Thoracic aorta (tissue), 2 donors: ENCODE measurements around the gene TTC9B. TPM values are rescaled to one million over a fixed set of nuclear protein-coding genes. Genes with fewer than 3 reads are reported as not detected.

Source experiments
- ATAC-seq: fragments of 150-250 bp; one replicate; pipeline ENCODE4 v1.8.0; 2017; ENCODE audit warnings: low read depth; ENCODE audit not compliant: insufficient number of reproducible peaks, low FRiP score
- DNase-seq: peaks from one replicate; pipeline ENCODE4 v3.0.0-alpha.2; 2020; ENCODE audit warnings: low spot score
- H3K27ac ChIP-seq, 2 donors: fragments of 200-600 bp; sonication (generic); 1 replicate in 1 of 2; 2 replicates in 1 of 2; pipeline ENCODE4 v1.5.1; 2016; ENCODE audit warnings: mild to moderate bottlenecking in 2 of 2, moderate library complexity in 2 of 2
- H3K27me3 ChIP-seq: fragments of 200-600 bp; sonication (generic); replicated peaks from 2 replicates; pipeline ENCODE4 v1.6.0; 2016; ENCODE audit warnings: mild to moderate bottlenecking; ENCODE audit not compliant: insufficient read depth
- H3K36me3 ChIP-seq: fragments of 200-600 bp; sonication (generic); one replicate; pipeline ENCODE4 v1.5.1; 2016
- H3K4me1 ChIP-seq, 2 donors: fragments of 200-600 bp; sonication (generic); 1 replicate in 1 of 2; 2 replicates in 1 of 2; pipeline versions ENCODE4 v1.5.1 to v1.6.0; 2016; ENCODE audit warnings: low read depth in 2 of 2, mild to moderate bottlenecking in 1 of 2; ENCODE audit not compliant: control insufficient read depth in 1 of 2
- H3K4me3 ChIP-seq: fragments of 200-600 bp; sonication (generic); 2 replicates; pipeline ENCODE4 v1.5.1; 2016; ENCODE audit warnings: mild to moderate bottlenecking
- H3K9me3 ChIP-seq: fragments of 200-600 bp; sonication (generic); 2 replicates; pipeline ENCODE4 v1.5.1; 2016
- CTCF ChIP-seq: fragments of 200-600 bp; sonication (generic); IDR thresholded peaks from one replicate; pipeline ENCODE4 v1.5.1; 2019; ENCODE audit warnings: antibody characterized with exemption
- total RNA-seq, 2 donors: library from RNA; depleted of rRNA; stranded (reverse); fragments of >200 nt; gene quantifications; one replicate each; pipeline versions ENCODE4 v1.1.0 to v1.2.3, GENCODE V29; 2016

TTC9B gene
- total RNA-seq, 2 donors from 2014 or later: not detected

- DNase-seq (no peak), ATAC-seq (no peak)
- Histone ChIP-seq H3K27ac (no peak overlapping the region), H3K27me3 (no peaks in the 10 kb centered on the region), H3K36me3 (peaks cover 14% of the 10 kb centered on the region), H3K4me1 (no peaks in the 10 kb centered on the region), H3K4me3 (no peak overlapping the region), H3K9me3 (no peaks in the 10 kb centered on the region)
- no peak for TF ChIP-seq CTCF
Measured at GRCh38 chr19:40200341-40201099, 17.7 kb downstream of the TTC9B start.

DNA sequence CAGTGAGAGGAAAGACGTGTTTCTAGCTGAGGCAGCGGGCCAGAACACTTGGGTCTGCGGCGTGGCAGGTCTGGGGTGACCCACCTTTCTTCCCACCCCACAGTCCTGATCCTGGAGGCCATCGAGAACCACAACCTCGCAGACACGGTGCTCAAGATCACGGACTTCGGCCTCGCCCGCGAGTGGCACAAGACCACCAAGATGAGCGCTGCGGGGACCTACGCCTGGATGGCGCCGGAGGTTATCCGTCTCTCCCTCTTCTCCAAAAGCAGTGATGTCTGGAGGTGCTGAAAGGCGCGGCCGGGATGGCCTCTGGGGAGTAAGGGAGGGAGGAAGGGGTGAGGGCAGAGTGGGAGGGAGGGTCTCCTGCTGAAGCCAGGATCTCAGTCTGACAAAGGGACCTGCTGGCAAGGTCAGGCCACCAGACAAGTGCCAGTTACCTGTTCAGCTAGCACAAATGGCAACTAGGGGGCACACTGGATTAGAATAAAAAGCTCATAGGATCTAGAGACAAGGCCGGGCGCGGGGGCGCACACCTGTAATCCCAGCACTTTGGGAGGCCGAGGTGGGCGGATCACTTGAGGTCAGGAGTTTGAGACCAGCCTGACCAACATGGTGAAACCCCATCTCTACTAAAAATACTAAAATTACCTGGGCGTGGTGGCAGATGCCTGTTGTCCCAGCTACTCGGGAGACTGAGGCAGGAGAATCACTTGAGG is 19.8 kb downstream of the TTC9B start:
- DNase-seq (no peak), ATAC-seq (no peak)
- H3K4me1 ChIP-seq: peaks cover 0 to 8% of the 10 kb centered on the region in 2 donors
- peaks cover 7% of the 10 kb centered on the region for H3K36me3 ChIP-seq
- H3K27ac ChIP-seq: no peak overlapping the region
- H3K9me3 ChIP-seq: no peaks in the 10 kb centered on the region
- no peak overlapping the region for H3K4me3 ChIP-seq
- no peaks in the 10 kb centered on the region for H3K27me3 ChIP-seq
- no peak for TF ChIP-seq CTCF

- peaks cover 10 to 28% of the 10 kb centered on the region in 2 donors for H3K4me1 ChIP-seq
- TF ChIP-seq CTCF: no peak
- ATAC-seq: no peak
- DNase-seq: no peak
- no peak overlapping the region for H3K27ac ChIP-seq
- H3K27me3 ChIP-seq: no peaks in the 10 kb centered on the region
- H3K4me3 ChIP-seq: no peak overlapping the region
- no peaks in the 10 kb centered on the region for H3K9me3 ChIP-seq
- H3K36me3 ChIP-seq: no peaks in the 10 kb centered on the region
Measured at GRCh38 chr19:40193587-40193849, 24.7 kb downstream of the TTC9B start.

- H3K4me3 ChIP-seq: peak overlapping the region; percentile 100
- ATAC-seq (no peak), DNase-seq (no peak)
- peaks cover 10 to 28% of the 10 kb centered on the region in 2 donors for H3K4me1 ChIP-seq
- H3K27ac ChIP-seq: no peak overlapping the region
- H3K27me3 ChIP-seq: no peaks in the 10 kb centered on the region
- no peaks in the 10 kb centered on the region for H3K9me3 ChIP-seq
- TF ChIP-seq CTCF: no peak
- no peaks in the 10 kb centered on the region for H3K36me3 ChIP-seq
Measured at GRCh38 chr19:40192758-40193586, 25.2 kb downstream of the TTC9B start.
